ENCODE results near the gene HP1BP3.

DNA sequence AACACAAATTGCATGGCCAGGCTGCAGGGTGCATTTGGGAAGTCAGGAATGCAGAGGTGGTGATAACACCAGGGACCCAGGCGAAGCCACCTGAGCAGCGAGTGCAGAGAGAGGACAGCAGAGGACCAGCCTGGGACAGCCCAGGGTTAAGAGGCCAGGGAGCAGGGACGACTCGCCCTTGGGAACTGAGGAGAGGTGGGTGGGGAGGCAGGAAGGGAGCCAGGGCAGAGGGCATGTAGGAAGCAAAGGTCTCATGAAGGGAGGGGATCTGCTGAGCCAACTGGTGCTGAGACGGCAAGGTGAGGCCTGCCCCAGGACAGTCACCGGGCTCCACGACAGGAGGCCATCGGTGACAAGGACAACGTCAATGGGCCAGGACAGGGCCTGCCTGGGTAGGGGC is 85.7 kb downstream of the HP1BP3 start:
- TF ChIP-seq, protein P1, sequence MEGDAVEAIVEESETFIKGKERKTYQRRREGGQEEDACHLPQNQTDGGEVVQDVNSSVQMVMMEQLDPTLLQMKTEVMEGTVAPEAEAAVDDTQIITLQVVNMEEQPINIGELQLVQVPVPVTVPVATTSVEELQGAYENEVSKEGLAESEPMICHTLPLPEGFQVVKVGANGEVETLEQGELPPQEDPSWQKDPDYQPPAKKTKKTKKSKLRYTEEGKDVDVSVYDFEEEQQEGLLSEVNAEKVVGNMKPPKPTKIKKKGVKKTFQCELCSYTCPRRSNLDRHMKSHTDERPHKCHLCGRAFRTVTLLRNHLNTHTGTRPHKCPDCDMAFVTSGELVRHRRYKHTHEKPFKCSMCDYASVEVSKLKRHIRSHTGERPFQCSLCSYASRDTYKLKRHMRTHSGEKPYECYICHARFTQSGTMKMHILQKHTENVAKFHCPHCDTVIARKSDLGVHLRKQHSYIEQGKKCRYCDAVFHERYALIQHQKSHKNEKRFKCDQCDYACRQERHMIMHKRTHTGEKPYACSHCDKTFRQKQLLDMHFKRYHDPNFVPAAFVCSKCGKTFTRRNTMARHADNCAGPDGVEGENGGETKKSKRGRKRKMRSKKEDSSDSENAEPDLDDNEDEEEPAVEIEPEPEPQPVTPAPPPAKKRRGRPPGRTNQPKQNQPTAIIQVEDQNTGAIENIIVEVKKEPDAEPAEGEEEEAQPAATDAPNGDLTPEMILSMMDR (IDR thresholded peaks at IDR 0.05; ENCODE audit: low read length): no peak
- no peak for TF ChIP-seq EZH2 (IDR thresholded peaks at IDR 0.05; ENCODE audit: borderline replicate concordance, low read length)

Measured in OCI-LY1 (cell line).